Activated B cell treated with CpG ODN at 0.5 μM for 24 hours (primary cell): ENCODE measurements around the gene MAB21L3. TPM values are rescaled to one million over a fixed set of nuclear protein-coding genes. Genes with fewer than 3 reads are reported as not detected.

Experiments used
- ATAC-seq: fragments of 200-7000 bp; cut with Tn5 transposase; one replicate; pipeline ENCODE4 v1.10.0; 2021; ENCODE audit warnings: low read depth, mild to moderate bottlenecking, moderate library complexity
- CTCF ChIA-PET: fragments of 350-600 bp; sonication (Branson Sonifier 250); formaldehyde crosslinking; loops from one replicate; lab custom pipeline; 2021; ENCODE audit warnings: antibody characterized with exemption; lab: Charles Lee
- POLR2A ChIA-PET: fragments of 350-600 bp; sonication (Branson Sonifier 250); formaldehyde crosslinking; loops from one replicate; lab custom pipeline; 2021; ENCODE audit warnings: antibody characterized with exemption; lab: Charles Lee
- DNase-seq: peaks from one replicate; pipeline ENCODE4 v3.0.0; 2022
- H3K27ac Mint-ChIP-seq: one replicate; pipeline ENCODE4 v1.8.0; 2020; ENCODE audit warnings: mixed read lengths
- H3K27me3 Mint-ChIP-seq: one replicate; pipeline ENCODE4 v1.8.0; 2021; ENCODE audit warnings: mixed read lengths
- H3K36me3 Mint-ChIP-seq: one replicate; pipeline ENCODE4 v1.8.0; 2021; ENCODE audit warnings: low read depth, mixed read lengths
- H3K4me1 Mint-ChIP-seq: one replicate; pipeline ENCODE4 v1.8.0; 2021; ENCODE audit warnings: mixed read lengths
- H3K4me3 Mint-ChIP-seq: one replicate; pipeline ENCODE4 v1.8.0; 2020; ENCODE audit warnings: mild to moderate bottlenecking, mixed read lengths
- H3K9me3 Mint-ChIP-seq: one replicate; pipeline ENCODE4 v1.8.0; 2020; ENCODE audit warnings: mixed read lengths
- CTCF ChIP-seq: fragments of 200-600 bp; IDR thresholded peaks from one replicate; pipeline ENCODE4 v1.8.0; 2022; ENCODE audit warnings: antibody characterized with exemption, mild to moderate bottlenecking
- intact Hi-C: fragments of 100-400 bp; cut with micrococcal nuclease; formaldehyde crosslinking; loops from one replicate; pipeline ENCODE4 v1.15.1; 2024
- total RNA-seq: library from RNA; stranded (reverse); gene quantifications from 2 replicates; pipeline ENCODE4 v1.2.3, GENCODE V29; 2022

The MAB21L3 gene
- total RNA-seq, 1 donor from 2014 or later, result not detected

GRCh38 chr1:116097626-116098025, 13.6 kb upstream of the MAB21L3 start:
- peaks cover 8% of the 10 kb centered on the region for H3K9me3 Mint-ChIP-seq
- TF ChIP-seq CTCF, result no peak
- H3K36me3 Mint-ChIP-seq, result peaks cover 1% of the 10 kb centered on the region
- H3K4me1 Mint-ChIP-seq, result no peaks in the 10 kb centered on the region
- intact Hi-C loops, result no loop called here
- no peak overlapping the region for H3K4me3 Mint-ChIP-seq
- H3K27ac Mint-ChIP-seq, result no peak overlapping the region
- DNase-seq, result no peak
- CTCF ChIA-PET, result no interaction called here
- ATAC-seq, result no peak
- peaks cover 9% of the 10 kb centered on the region for H3K27me3 Mint-ChIP-seq
- POLR2A ChIA-PET, result no interaction called here

DNA sequence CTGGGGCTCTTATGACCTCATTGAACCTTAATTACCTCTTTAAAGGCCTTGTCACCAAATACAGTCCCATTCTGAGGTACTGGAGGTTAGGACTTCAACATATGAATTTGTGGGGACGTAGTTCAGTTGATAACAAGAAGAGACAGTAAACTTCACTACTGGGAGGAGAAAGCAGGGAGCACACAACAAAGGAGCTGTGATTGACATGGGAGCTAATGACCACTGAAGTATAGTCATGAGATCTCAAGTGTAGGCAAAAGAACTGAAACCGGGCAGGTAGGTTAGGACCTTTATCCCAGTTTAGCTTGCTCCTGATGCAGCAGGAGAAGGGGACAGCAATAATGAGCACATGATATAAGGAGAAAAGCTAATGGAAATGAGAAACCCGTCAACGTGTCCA, 11.8 kb upstream of the MAB21L3 start:
- ATAC-seq (no peak), DNase-seq (no peak)
- H3K4me1 Mint-ChIP-seq, result no peaks in the 10 kb centered on the region
- H3K9me3 Mint-ChIP-seq, result peaks cover 6% of the 10 kb centered on the region
- H3K27me3 Mint-ChIP-seq, result peaks cover 4% of the 10 kb centered on the region
- POLR2A ChIA-PET, result no interaction called here
- H3K36me3 Mint-ChIP-seq, result no peaks in the 10 kb centered on the region
- CTCF ChIA-PET, result interaction anchor here (1.8 kb wide), 1 partner anchor 40 kb away, joined by 4 read pairs; no protein-coding TSS in a partner anchor
- no peak overlapping the region for H3K27ac Mint-ChIP-seq
- no peak for TF ChIP-seq CTCF
- intact Hi-C loops, result no loop called here
- H3K4me3 Mint-ChIP-seq, result no peak overlapping the region

DNA sequence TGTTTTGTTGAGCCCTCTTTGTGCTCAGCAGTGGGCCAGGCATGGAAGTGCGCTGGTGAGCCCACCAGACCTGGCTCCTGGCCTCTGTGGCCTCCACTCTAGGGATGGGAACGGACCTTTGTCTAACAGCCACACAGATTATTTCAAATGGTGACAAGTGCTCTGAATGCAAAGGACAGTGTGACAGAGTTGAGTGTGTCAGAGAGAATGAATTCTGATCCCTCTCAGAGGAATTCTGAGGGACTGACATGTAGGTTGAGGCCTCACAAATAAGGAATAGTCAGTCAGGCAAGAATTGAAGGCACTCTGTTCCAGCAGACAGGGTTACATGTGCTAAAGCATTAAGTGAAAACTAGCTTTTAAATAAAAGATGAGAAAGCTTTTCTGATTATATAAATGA, 11.3 kb upstream of the MAB21L3 start:
- ChIA-PET CTCF (interaction anchor here (1.8 kb wide), 1 partner anchor 39 kb away, joined by 4 read pairs; no protein-coding TSS in a partner anchor), POLR2A (no interaction called here)
- intact Hi-C loops, result no loop called here
- ATAC-seq, result no peak
- Mint-ChIP-seq H3K4me1 (no peaks in the 10 kb centered on the region), H3K36me3 (no peaks in the 10 kb centered on the region), H3K27me3 (peaks cover 3% of the 10 kb centered on the region), H3K9me3 (peaks cover 4% of the 10 kb centered on the region), H3K27ac (no peak overlapping the region), H3K4me3 (no peak overlapping the region)
- no peak for DNase-seq
- no peak for TF ChIP-seq CTCF

GRCh38 chr1:116104667-116105066, 6.5 kb upstream of the MAB21L3 start:
- Mint-ChIP-seq H3K27ac (no peak overlapping the region), H3K36me3 (no peaks in the 10 kb centered on the region), H3K4me3 (no peak overlapping the region), H3K9me3 (no peaks in the 10 kb centered on the region), H3K4me1 (no peaks in the 10 kb centered on the region), H3K27me3 (no peaks in the 10 kb centered on the region)
- intact Hi-C loops, result no loop called here
- no peak for TF ChIP-seq CTCF
- CTCF ChIA-PET, result no interaction called here
- ATAC-seq (no peak), DNase-seq (no peak)
- POLR2A ChIA-PET, result no interaction called here

GRCh38 chr1:116105996-116106395, 5.2 kb upstream of the MAB21L3 start:
- H3K27ac Mint-ChIP-seq, result no peak overlapping the region
- no peak for DNase-seq
- peaks cover 6% of the 10 kb centered on the region for H3K27me3 Mint-ChIP-seq
- H3K36me3 Mint-ChIP-seq, result no peaks in the 10 kb centered on the region
- no peak overlapping the region for H3K4me3 Mint-ChIP-seq
- intact Hi-C loops, result no loop called here
- no peak for ATAC-seq
- no peak for TF ChIP-seq CTCF
- ChIA-PET POLR2A (no interaction called here), CTCF (no interaction called here)
- H3K9me3 Mint-ChIP-seq, result no peaks in the 10 kb centered on the region
- peaks cover 2% of the 10 kb centered on the region for H3K4me1 Mint-ChIP-seq
